ENCODE measurements around the gene FAM181A.

The FAM181A gene

DNA sequence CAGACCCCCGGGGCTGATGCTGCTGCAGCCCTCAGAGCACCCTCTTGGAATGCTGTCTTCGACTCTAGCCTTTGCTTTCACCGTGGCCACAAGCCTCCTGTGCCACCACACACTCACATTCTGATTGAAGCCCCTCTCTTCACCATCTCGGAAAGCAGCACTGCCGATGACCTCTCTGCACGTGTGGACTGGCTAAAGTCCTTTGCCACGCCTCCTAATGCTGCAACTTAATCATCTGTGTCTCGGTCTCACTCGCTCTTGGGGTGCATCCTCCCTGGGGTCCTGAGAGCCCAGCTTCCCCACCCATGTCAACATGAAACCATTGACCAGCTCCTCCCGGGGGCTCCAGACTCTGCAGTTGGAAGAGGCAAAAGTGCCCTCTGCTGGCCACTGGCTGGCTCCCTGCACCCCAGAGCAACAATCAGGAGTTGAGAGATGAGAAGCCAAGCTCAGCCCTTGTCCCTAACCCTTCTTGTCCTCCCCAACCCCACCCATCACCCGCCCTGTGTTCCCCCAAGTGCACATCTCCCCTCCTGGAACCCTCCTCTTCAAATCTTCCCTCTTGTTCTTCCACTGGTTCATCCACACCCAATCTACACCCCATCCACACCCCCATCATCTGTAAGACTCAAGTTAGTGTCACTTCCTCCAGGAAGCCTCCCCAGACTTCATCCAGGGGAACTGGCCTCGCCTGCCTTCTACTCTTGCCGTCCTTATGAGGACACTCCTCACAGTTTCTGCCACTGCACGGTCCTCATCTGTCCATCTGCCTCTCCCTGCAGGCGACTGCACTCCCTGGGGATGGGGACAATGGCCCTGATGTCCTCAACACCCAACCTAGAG is 23.6 kb upstream of the FAM181A start:
- no peak for DNase-seq (ENCODE audit: low read depth, low spot score)

DNA sequence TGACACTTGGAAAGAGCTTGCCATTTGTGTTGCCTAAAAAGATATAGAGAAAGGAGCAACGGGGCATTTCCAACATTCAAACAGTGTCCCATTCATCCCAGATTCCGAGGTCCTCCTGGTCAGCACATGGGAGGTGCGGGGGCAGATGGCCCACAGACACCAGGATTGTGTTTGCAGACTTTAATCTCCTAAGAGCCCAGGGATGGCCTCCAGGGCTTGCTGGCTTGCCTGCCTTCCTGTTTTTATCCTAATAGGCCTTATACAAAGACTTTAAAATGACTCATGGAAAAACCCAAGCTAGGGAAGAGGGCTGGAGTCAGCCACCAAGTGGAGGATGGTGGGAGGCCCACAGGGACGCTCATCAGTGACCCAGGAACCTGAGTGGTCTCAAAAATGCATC is 21.5 kb upstream of the FAM181A start:
- no peak for DNase-seq (ENCODE audit: low read depth, low spot score)

DNA sequence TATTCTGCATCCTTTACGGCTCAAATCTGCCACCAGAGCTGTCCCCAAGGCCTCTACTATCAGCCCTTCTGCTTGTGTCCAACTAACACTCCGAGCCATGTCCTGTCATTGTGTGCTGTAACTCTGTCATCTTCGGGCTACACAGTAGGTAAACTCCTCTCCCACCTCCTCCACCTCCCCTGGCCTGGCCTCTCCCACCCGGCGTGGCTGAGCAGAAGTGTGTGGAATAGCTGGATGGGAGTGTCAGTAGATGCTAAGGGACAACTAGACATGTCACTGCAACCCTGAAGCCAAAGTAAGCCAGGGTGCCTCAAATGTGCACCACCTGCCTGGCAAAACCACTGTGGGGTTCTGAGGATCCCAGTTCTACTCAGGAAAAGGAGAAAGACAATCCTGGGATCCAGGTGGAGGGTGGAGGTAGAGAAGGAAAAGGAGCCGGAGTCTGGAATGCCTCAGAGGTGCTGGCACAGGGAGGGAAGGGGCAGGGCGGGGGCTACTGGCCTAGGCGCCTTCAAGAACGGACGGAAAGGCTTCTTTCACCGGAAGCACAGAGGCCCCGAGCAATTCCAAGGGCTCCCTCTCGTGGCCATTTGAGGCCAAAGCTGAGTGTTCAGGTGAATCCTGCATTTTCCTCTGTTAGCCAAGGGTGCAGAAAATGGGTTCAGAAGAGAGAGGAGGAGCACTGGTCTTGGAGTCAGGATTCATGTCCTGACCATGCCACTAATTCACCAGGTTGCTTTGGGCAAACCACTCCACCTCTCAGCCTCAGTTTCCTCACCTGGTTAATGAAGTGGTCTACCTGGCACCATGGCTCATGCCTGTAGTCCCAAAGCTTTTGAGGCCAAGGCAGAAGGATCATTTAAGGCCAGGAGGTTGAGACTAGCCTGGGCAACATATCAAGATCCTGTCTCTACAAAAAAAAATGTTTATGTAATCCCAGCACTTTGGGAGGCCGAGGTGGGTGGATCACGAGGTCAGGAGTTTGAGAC is 20.5 kb upstream of the FAM181A start:
- DNase-seq (ENCODE audit: low read depth, low spot score) = no peak

DNA sequence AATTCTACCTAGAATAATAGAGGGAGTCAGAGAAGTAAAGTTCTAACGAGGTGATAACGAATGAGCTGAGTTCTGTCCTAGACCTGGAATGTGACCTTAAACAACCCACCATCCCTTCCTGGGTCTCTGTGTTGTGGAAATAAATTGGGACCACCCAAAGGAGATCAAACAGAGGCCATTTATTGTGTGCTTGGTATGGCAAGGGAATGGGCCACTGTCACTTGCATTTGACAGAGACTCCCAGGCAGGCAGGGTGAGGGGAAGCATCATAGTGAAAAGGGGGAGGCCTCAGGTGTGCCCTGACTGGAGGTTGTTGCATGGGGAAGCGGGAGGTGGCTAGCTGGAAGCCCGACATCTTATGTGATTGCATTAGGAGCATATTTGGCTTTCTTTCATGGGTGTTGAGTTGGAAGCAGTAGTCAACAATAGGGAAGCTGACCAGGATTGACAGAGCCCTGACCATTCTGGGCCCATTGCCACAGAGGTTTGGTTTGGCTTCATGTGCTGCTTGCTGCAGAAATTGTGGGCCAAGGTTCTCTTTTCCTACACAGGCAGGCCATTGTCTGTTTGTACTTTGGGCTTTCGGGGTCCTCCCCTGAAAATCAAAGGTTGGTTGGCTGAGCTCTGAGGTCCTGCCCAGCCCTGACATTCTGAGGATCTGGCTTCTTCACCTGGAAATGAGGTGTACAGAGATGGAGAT is 17.6 kb upstream of the FAM181A start:
- no peak for DNase-seq (ENCODE audit: low read depth, low spot score)

DNA sequence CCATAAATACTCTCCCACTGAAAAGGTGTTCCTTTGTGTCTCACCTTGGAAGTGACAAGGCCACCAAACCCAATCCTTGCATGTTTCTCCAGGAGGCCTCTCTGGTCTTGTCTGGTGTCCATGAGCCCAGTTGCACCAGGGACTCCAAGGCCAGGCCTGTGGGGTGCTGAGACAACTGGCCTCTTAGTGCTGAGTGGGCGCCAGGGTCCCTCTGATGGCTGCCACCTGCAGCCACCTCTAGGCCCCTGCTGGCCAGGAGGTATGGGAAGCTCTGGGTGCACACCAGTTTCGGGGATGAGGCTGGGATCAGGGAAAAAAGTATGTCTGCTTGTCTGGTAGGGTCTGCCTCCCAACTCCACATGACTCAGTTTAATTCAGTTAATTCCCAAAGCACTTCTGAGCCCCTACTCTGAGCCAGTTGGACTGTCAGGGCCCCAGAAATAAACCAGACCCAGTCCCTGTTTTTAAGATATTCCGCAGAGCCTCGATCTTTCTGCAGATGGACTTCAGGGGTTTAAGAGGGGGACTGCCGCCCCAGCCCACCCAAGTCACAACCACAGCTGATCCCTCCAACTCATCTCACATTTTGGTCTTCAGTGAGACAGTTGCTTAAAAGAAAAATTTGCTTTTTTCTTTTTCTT is 15.0 kb upstream of the FAM181A start:
- no peak for DNase-seq (ENCODE audit: low read depth, low spot score)

DNA sequence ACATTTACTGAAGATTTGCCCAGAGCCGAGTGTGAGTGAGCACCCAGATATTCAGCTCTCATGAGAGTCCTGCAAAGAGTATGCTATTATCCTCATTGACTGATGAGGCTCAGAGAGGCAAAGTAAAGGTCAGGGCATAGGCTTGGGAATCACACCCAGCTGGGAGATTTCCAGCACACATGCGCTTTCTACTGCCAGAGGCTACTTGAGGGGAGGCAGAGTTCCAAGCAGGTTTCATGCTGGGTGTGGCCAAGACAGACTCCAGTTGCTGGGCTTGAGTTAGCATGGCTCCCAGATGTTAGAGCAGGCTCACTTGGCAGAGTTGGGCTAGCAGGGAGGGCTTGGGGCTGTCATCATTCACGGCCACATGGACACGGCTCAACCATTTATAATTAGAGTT is 14.4 kb upstream of the FAM181A start:
- DNase-seq (ENCODE audit: low read depth, low spot score) = no peak

DNA sequence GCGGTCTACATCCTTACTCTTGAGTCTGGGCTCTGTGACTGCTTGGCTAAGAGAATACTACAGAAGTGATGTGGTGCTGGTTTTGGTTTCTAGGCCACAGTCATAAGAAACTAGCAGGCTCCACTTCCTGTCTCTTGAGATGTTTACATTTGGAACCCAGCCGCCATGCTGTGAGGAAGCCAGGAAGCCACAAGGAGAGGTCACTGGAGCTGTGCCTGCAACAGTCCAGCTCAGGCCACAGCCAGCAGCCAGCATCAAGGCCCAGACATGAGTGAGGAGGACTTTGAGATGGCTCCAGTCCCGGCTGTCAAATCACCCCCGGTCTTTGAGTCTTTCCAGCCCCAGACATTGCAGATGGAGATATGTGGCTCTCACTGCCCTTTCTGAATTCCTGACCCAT is 12.9 kb upstream of the FAM181A start:
- no peak for DNase-seq (ENCODE audit: low read depth, low spot score)

DNA sequence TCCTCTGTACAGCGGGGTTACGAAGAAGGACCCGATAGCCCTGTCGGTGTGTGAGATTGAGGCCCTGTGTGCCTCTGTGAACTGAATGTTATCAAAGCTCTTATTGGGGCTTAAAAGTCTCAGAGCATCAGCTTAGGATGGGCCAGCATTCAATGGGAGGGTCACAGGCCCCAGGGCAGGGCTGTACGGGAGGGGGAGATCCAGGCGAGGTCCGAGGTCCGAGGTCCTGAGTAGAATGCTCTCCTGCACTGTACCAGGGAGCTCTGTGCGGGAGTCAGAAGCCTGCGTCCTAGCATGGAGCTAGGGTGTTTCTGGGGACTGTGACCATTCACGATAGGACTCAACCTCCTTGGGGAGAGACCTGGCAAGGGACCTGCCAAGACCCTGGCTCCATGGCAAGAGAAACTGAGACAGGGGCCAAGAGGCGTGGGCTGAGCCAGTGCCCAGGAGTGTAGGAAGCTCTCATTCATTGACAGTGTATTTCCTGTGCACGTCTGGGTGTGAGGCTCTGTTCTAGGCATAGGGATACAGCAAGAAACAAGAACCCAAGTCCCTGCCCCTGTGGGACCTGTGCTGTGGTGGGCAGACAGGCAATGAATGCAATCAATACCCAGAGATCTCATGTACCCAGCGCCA is 12.0 kb upstream of the FAM181A start:
- no peak for DNase-seq (ENCODE audit: low read depth, low spot score)

DNA sequence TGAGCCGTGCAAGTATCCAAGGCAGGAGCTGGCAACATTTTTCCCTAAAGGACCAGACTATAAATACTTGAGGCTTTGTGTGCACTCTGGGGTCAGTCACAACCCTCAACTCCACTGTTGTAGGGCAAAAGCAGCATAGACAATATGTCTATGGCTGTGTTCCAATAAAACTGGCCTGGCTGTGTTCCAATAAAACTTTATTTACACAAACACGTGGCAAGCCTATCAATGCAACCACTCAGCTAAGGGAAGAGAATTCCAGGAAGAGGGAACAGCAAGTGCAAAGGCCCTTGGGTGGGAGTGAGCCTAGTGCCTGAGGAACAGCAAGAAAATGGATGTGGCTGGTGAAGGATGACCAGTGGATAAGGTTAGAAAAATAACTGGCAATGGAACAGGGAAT is 11.3 kb upstream of the FAM181A start:
- no peak for DNase-seq (ENCODE audit: low read depth, low spot score)

DNA sequence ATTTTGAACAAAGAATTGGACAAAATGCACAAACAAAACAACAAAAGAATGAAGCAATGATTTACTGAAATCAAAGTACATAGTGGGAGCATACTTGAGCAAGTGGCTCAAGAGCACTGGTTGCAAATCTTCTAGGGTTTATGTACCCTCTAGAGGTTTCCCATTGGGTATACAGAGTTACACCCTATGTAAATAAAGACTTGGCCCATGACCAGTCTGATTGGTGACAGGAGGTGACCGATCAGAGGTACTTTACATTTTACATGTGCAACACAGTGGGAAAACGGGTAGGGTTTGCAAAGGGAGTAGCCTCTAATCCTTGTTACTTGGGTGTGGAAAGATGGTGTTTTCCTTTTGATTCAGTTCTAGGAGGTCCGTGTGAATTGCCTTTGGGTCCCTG is 10.6 kb upstream of the FAM181A start:
- no peak for DNase-seq (ENCODE audit: low read depth, low spot score)

DNA sequence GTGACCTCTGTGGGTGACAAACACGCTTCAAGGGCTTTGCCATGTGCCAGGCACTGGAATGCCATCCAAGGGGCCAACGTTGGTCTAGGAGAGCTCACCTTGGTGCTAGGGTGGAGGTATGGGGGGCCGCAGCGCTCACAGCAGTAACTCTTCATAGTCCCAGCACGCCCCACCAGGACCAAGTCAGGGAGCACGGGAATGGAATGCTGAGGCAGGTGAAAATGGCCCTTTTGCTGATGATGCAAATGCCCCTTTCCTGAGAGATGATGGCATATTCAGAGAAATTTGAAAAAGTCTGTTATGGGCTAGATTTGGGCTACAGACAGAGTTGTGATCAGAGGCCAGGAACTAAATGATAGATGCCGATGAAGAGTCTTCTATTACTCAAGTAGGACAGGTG is 10.0 kb upstream of the FAM181A start:
- no peak for DNase-seq (ENCODE audit: low read depth, low spot score)

DNA sequence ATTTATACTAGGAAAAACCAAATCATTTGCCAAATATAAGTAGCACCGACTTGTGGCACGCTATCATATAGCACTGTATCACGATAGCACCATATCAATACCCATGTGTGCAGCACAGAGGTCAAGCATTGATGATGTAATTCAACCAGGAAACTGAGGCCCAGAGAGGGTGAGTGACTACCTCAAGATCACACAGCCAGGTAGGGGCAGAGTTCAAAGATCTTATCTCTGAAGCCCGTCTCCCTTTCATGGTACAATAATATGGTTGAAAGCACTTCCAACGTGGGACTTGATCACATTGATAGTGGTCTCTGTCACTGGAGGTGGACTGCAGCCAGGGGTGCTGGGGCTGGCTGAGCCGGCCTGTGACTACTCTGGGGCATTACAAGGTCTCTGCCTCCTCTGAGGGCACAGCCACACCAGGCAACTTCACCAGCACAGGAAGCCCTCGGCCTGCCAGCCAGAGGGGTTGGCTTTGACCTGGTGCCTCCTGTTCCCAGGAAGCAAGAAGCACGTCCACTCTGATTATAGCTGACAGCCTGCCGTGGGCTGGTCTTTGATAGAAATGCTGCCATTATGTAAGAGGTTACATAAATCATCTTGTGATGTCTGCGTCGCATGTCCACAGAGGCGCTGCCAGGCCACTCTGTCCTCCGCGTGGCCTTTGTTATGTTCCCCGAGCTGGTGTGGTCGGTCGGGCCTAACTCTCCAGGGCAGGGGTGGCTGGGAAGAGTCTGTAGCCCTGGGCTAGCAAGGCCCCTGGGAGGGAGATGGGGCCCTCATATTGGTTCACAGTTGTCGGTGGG is 5.9 kb upstream of the FAM181A start:
- no peak for DNase-seq (ENCODE audit: low read depth, low spot score)

DNA sequence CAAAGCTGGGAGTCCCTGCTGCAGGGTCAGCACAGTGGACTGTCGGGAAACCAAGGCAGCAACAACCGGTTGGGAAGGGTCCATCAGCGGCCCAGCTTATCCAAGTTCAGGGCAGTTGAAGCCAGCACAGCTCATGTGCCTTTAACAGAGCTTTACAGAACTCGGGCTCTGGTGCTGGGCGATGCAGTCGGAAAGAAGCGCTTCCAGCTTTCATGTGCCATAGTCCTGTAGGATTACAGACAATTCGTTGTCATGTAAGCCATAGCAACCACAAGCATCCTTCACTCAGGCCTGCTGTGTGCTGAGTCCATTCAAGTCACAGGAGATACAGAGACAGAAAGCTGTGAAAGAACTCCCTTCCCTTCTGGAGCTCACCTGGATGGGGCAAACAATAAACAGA is 3.5 kb upstream of the FAM181A start:
- DNase-seq (ENCODE audit: low read depth, low spot score) = no peak

DNA sequence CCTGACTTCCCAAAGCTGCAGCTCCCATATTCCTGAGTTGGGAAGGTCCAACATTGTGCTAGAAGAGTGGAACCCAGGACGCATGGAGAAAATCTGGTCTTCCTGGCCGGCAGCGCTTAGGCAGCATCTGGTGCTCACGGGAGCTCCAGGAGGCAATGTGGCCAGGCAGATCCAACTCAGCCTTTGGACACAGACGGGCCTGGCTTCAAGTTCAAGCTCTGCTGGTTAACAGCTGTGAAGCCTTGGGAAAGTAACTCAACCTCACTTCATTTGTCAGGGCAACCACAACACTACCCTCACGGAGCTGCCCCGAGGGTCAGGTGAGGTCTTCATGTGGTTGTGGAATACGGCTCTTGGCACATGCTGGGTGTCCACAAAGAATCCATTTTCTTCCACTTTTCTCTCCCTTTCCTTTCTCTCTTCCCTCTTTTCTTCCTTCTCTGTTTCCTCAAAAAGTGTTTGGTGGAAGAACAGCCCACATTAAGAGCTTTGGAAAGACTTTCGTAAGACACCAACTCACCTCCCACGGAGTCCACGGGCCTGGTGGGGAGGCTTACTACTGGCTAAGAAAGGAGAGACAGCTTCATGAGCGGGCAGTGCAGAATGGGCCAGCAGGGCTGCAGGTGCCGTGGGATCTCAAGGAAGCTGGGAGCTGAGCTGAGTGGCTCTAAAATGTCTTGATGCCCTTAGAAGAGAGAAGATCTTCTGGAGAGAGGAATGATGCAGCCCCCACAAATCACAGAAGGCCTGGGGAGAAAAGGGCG is 2.4 kb upstream of the FAM181A start:
- DNase-seq (ENCODE audit: low read depth, low spot score) = no peak

DNA sequence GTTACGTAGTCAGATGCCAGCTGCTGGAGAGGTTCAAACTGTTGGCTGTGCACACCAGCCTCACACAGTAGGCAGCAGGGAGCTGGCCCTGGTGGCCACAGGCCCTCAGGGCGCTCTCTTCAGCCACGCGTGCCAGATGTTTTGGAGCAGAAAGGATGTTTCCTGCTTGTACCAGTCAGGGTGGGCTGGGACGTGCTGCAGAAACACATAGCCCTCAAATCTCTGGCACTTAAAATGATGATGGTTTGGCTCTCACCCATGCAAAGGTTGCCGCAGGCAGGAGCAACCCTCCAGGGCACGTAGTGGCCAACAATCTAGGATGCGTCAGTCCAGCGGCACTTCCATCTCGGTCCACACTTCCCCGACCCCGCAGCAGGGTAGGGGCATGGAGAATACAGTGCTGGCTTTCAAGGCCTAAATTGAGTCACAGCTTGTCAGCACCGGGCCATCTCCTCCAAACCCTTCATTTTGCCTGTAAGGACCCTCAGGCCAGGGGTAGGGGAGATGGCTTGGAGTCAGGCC is 1.7 kb upstream of the FAM181A start:
- DNase-seq (ENCODE audit: low read depth, low spot score) = no peak

DNA sequence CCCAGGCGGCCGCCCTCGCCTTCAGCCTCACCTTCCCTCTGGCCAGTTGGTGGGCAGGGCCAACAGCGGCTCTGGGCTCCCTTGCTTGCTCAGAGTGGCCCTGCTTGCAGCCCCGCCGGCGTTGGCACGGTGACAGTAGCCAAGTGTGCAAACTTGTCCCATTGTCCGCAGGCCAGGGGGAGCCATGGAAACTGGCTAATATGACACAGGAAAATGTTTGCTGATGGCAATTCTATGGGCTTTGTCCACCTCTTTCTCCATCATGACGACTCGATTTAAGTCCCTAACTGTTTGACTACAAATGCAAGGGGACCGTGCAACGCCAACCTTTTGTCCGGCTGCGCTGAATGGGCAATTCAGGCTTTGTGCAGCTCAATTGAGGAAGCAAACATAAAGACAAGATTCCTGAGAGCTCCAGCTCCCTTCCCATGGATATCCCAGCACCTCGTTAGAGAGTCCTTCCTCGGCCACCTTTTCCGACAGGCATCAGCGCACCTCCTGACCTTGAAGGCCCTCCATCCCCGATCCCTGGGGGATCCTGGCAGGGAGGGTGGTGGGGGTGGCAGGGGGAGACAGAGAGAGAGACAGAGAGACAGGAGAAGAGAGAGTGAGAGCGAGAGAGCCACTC is 785 bp upstream of the FAM181A start:
- DNase-seq (ENCODE audit: low read depth, low spot score) = no peak

DNA sequence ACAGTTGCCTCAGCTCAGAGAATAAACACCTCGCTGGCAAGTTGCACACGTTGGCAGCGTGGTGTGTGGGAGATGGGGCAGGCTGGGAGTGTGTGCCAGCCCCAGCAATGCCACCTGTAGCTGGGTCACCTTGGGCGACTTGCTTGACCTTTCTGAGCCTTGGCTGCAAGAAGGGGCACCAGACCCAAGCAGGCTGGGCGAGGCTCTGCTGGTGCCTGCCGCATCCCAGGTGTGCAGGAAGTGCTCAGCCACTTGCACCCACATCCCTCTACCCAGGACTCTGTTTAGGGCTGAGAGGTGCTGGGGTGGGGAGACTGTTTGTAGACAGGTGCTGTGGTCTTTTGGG is 629 bp downstream of the FAM181A start:
- DNase-seq (ENCODE audit: low read depth, low spot score) = no peak

DNA sequence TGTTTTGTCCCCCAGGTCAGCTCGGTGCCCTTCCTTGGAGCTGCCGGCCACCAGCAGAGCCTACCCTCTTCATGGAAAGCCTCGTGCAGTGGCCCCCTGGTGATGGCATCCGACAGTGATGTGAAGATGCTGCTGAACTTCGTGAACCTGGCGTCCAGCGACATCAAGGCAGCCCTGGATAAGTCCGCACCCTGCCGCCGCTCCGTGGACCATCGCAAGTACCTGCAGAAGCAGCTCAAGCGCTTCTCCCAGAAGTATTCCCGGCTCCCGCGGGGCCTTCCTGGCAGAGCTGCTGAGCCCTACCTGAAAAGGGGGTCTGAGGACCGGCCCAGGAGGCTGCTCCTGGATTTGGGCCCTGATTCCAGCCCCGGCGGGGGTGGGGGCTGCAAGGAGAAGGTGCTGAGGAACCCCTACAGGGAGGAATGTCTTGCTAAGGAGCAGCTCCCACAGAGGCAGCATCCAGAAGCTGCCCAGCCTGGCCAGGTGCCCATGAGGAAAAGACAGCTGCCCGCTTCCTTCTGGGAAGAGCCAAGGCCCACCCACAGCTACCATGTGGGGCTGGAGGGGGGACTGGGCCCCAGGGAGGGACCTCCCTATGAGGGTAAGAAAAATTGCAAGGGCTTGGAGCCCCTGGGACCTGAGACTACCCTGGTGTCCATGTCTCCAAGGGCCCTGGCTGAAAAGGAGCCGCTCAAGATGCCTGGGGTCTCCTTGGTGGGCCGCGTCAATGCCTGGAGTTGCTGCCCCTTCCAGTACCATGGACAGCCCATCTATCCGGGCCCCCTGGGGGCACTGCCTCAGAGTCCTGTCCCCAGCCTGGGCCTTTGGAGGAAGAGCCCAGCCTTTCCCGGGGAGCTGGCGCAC is 1.3 kb downstream of the FAM181A start:
- DNase-seq (ENCODE audit: low read depth, low spot score) = no peak

Measured in smooth muscle cell of the brain vasculature (primary cell).